GM23248 (cell line): ENCODE results near the gene KIN.

Experiments
- EZH2 ChIP-seq: fragments of 200-600 bp; sonication (generic); IDR thresholded peaks from 2 replicates; pipeline ENCODE4 v1.6.1; 2018; ENCODE audit warnings: antibody characterized with exemption, mild to moderate bottlenecking; ENCODE audit not compliant: insufficient read depth, poor library complexity, severe bottlenecking
- EZH2phosphoT487 ChIP-seq: fragments of 200-600 bp; sonication (generic); IDR thresholded peaks from 2 replicates; pipeline ENCODE4 v1.6.1; 2018; ENCODE audit warnings: antibody characterized with exemption, moderate library complexity, mild to moderate bottlenecking, low read depth; ENCODE audit not compliant: insufficient read depth

DNA sequence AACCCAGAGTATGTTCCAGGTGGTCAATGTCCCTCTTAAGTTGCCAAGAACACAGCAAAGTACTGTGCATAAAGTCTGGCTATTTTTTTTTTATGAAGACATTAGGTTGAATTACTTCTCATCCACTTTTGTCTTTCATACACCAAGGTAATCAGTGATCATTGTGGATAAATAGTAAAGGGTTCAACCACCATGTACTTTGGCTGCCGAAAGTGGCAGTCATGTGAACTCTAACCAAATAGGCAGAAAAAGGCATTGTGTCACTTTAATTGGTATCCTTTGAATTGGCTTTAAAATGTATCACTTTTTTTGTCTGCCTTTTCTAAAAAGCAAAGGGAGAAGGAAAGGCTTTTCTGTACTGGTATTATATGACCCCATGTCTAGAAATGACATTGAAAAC is 77.3 kb downstream of the KIN start:
- TF ChIP-seq EZH2 (no peak), EZH2phosphoT487 (no peak)
